ENCODE data around the gene SFRP5. TPM values are rescaled to one million over a fixed set of nuclear protein-coding genes. Genes with fewer than 3 reads are reported as not detected.

SFRP5 gene
- total RNA-seq, 5 donors from 2014 or later (not counting 1 experiment from before 2014, with no cell fraction given): 0.76 to 3.1 (median 2.2) TPM

- POLR2A ChIA-PET: no interaction called here
- Mint-ChIP-seq H3K27ac (no peak overlapping the region), H3K4me1 (no peaks in the 10 kb centered on the region), H3K9me3 (no peaks in the 10 kb centered on the region), H3K4me3 (no peak overlapping the region), H3K36me3 (no peaks in the 10 kb centered on the region), H3K27me3 (peaks cover 0 to 16% of the 10 kb centered on the region in 2 donors)
- DNase-seq (no peak), ATAC-seq (replicated peaks in 1 of 4) (no peak)
- Histone ChIP-seq H3K9me3 (no peaks in the 10 kb centered on the region), H3K4me1 (ENCODE audit: control insufficient read depth in 1 of 2, extremely low read depth in 1 of 2, insufficient read depth in 2 of 2, low read length in 2 of 2) (no peaks in the 10 kb centered on the region), H3K27ac (ENCODE audit: low read length) (no peak overlapping the region), H3K27me3 (replicated peaks in 1 of 2; ENCODE audit: control insufficient read depth in 2 of 2, extremely low read depth in 1 of 2, insufficient read depth in 2 of 2, low read length in 1 of 2) (peaks cover 0 to 7% of the 10 kb centered on the region in 2 experiments), H3K4me3 (ENCODE audit: control insufficient read depth in 1 of 2, extremely low read depth in 1 of 2, low read length in 1 of 2) (no peak overlapping the region), H3K36me3 (ENCODE audit: control insufficient read depth in 2 of 2, extremely low read depth in 1 of 2, insufficient read depth in 1 of 2, low read length in 1 of 2) (no peaks in the 10 kb centered on the region)
- CTCF ChIA-PET: interaction anchor here in 1 of 2 donors (1.2 kb wide), 1 partner anchor 17 kb away, joined by 3 read pairs; no protein-coding TSS in a partner anchor
- 55% methylated on average over 2 of the region's 3 CpGs for WGBS (ENCODE audit: insufficient coverage)
Measured at GRCh38 chr10:97723001-97723400, 48.8 kb downstream of the SFRP5 start.

GRCh38 chr10:97721871-97722780 lies 49.7 kb downstream of the SFRP5 start:
- Mint-ChIP-seq H3K36me3 (no peaks in the 10 kb centered on the region), H3K9me3 (no peaks in the 10 kb centered on the region), H3K27ac (no peak overlapping the region), H3K4me1 (no peaks in the 10 kb centered on the region), H3K27me3 (peaks cover 0 to 13% of the 10 kb centered on the region in 2 donors), H3K4me3 (no peak overlapping the region)
- no peak for ATAC-seq (replicated peaks in 1 of 4)
- ChIA-PET CTCF (no interaction called here), POLR2A (no interaction called here)
- Histone ChIP-seq H3K4me1 (ENCODE audit: control insufficient read depth in 1 of 2, extremely low read depth in 1 of 2, insufficient read depth in 2 of 2, low read length in 2 of 2) (no peaks in the 10 kb centered on the region), H3K9me3 (no peaks in the 10 kb centered on the region), H3K36me3 (ENCODE audit: control insufficient read depth in 2 of 2, extremely low read depth in 1 of 2, insufficient read depth in 1 of 2, low read length in 1 of 2) (no peaks in the 10 kb centered on the region), H3K27me3 (replicated peaks in 1 of 2; ENCODE audit: control insufficient read depth in 2 of 2, extremely low read depth in 1 of 2, insufficient read depth in 2 of 2, low read length in 1 of 2) (peaks cover 0 to 8% of the 10 kb centered on the region in 2 experiments), H3K27ac (ENCODE audit: low read length) (no peak overlapping the region), H3K4me3 (ENCODE audit: control insufficient read depth in 1 of 2, extremely low read depth in 1 of 2, low read length in 1 of 2) (no peak overlapping the region)
- DNase-seq: no peak
- WGBS (ENCODE audit: insufficient coverage): 94% methylated on average over 2 of the region's 12 CpGs

- CTCF ChIA-PET: interaction anchor here (1.4 to 1.6 kb wide), 2 partner anchors 10 to 11 kb away, joined by 3 to 6 read pairs; no protein-coding TSS in a partner anchor
- Histone ChIP-seq H3K27me3 (replicated peaks in 1 of 2; ENCODE audit: control insufficient read depth in 2 of 2, extremely low read depth in 1 of 2, insufficient read depth in 2 of 2, low read length in 1 of 2) (peaks cover 0 to 11% of the 10 kb centered on the region in 2 experiments), H3K9me3 (no peaks in the 10 kb centered on the region), H3K27ac (ENCODE audit: low read length) (no peak overlapping the region), H3K4me3 (ENCODE audit: control insufficient read depth in 1 of 2, extremely low read depth in 1 of 2, low read length in 1 of 2) (no peak overlapping the region), H3K36me3 (ENCODE audit: control insufficient read depth in 2 of 2, extremely low read depth in 1 of 2, insufficient read depth in 1 of 2, low read length in 1 of 2) (no peaks in the 10 kb centered on the region), H3K4me1 (ENCODE audit: control insufficient read depth in 1 of 2, extremely low read depth in 1 of 2, insufficient read depth in 2 of 2, low read length in 2 of 2) (peaks cover 0 to 6% of the 10 kb centered on the region in 2 experiments)
- no peak overlapping the region for H3K27ac Mint-ChIP-seq
- H3K4me1 Mint-ChIP-seq: peaks cover 0 to 5% (median 3%) of the 10 kb centered on the region in 3 donors
- POLR2A ChIA-PET: no interaction called here
- no peak overlapping the region for H3K4me3 Mint-ChIP-seq
- WGBS (ENCODE audit: insufficient coverage): no CpG with 5 or more reads among the region's 2 CpGs
- no peaks in the 10 kb centered on the region for H3K9me3 Mint-ChIP-seq
- no peaks in the 10 kb centered on the region for H3K36me3 Mint-ChIP-seq
- ATAC-seq (replicated peaks in 1 of 4): no peak
- no peak for DNase-seq
- H3K27me3 Mint-ChIP-seq: peaks cover 0 to 7% of the 10 kb centered on the region in 2 donors
Measured at GRCh38 chr10:97719602-97720001, 52.2 kb downstream of the SFRP5 start.

GRCh38 chr10:97718659-97719142 lies 53.1 kb downstream of the SFRP5 start:
- Mint-ChIP-seq H3K9me3 (no peaks in the 10 kb centered on the region), H3K4me3 (no peak overlapping the region), H3K4me1 (peaks cover 5 to 7% (median 5%) of the 10 kb centered on the region in 3 donors), H3K36me3 (no peaks in the 10 kb centered on the region), H3K27ac (no peak overlapping the region), H3K27me3 (peaks cover 0 to 5% of the 10 kb centered on the region in 2 donors)
- Histone ChIP-seq H3K4me3 (ENCODE audit: control insufficient read depth in 1 of 2, extremely low read depth in 1 of 2, low read length in 1 of 2) (no peak overlapping the region), H3K27ac (ENCODE audit: low read length) (no peak overlapping the region), H3K9me3 (no peaks in the 10 kb centered on the region), H3K27me3 (replicated peaks in 1 of 2; ENCODE audit: control insufficient read depth in 2 of 2, extremely low read depth in 1 of 2, insufficient read depth in 2 of 2, low read length in 1 of 2) (peaks cover 0 to 17% of the 10 kb centered on the region in 2 experiments), H3K4me1 (ENCODE audit: control insufficient read depth in 1 of 2, extremely low read depth in 1 of 2, insufficient read depth in 2 of 2, low read length in 2 of 2) (peaks cover 0 to 9% of the 10 kb centered on the region in 2 experiments), H3K36me3 (ENCODE audit: control insufficient read depth in 2 of 2, extremely low read depth in 1 of 2, insufficient read depth in 1 of 2, low read length in 1 of 2) (no peaks in the 10 kb centered on the region)
- DNase-seq (no peak), ATAC-seq (replicated peaks in 1 of 4) (no peak)
- whole genome bisulfite sequencing (ENCODE audit: insufficient coverage): 80% methylated on average over 1 of the region's 8 CpGs
- ChIA-PET POLR2A (interaction anchor here in 1 of 2 donors (0.6 kb wide), 1 partner anchor 24 kb away, joined by 4 read pairs; no protein-coding TSS in a partner anchor), CTCF (interaction anchor here (0.8 to 1.6 kb wide), 3 partner anchors 10 to 1085 kb away, joined by 3 to 6 read pairs (median 3); no protein-coding TSS in a partner anchor)

- Histone ChIP-seq H3K4me3 (ENCODE audit: control insufficient read depth in 1 of 2, extremely low read depth in 1 of 2, low read length in 1 of 2) (no peak overlapping the region), H3K27me3 (replicated peaks in 1 of 2; ENCODE audit: control insufficient read depth in 2 of 2, extremely low read depth in 1 of 2, insufficient read depth in 2 of 2, low read length in 1 of 2) (peaks cover 0 to 19% of the 10 kb centered on the region in 2 experiments), H3K27ac (ENCODE audit: low read length) (no peak overlapping the region), H3K36me3 (ENCODE audit: control insufficient read depth in 2 of 2, extremely low read depth in 1 of 2, insufficient read depth in 1 of 2, low read length in 1 of 2) (no peaks in the 10 kb centered on the region), H3K4me1 (ENCODE audit: control insufficient read depth in 1 of 2, extremely low read depth in 1 of 2, insufficient read depth in 2 of 2, low read length in 2 of 2) (peaks cover 2 to 12% of the 10 kb centered on the region in 2 experiments), H3K9me3 (no peaks in the 10 kb centered on the region)
- ChIA-PET POLR2A (interaction anchor here in 1 of 2 donors (0.6 kb wide), 1 partner anchor 23 kb away, joined by 4 read pairs; no protein-coding TSS in a partner anchor), CTCF (interaction anchor here in 1 of 2 donors (0.8 kb wide), 1 partner anchor 1085 kb away, joined by 3 read pairs; no protein-coding TSS in a partner anchor)
- Mint-ChIP-seq H3K9me3 (no peaks in the 10 kb centered on the region), H3K36me3 (no peaks in the 10 kb centered on the region), H3K4me1 (peaks cover 5 to 9% (median 7%) of the 10 kb centered on the region in 3 donors), H3K4me3 (no peak overlapping the region), H3K27me3 (peaks cover 0 to 5% of the 10 kb centered on the region in 2 donors), H3K27ac (no peak overlapping the region)
- WGBS (ENCODE audit: insufficient coverage): 90% methylated on average over 3 of the region's 6 CpGs
- ATAC-seq (replicated peaks in 1 of 4) (no peak), DNase-seq (no peak)
Measured at GRCh38 chr10:97718178-97718577, 53.6 kb downstream of the SFRP5 start.

GRCh38 chr10:97717627-97718026 lies 54.2 kb downstream of the SFRP5 start:
- no peaks in the 10 kb centered on the region for H3K9me3 Mint-ChIP-seq
- DNase-seq (no peak), ATAC-seq (replicated peaks in 1 of 4) (no peak)
- Histone ChIP-seq H3K36me3 (ENCODE audit: control insufficient read depth in 2 of 2, extremely low read depth in 1 of 2, insufficient read depth in 1 of 2, low read length in 1 of 2) (no peaks in the 10 kb centered on the region), H3K27ac (ENCODE audit: low read length) (no peak overlapping the region), H3K4me1 (ENCODE audit: control insufficient read depth in 1 of 2, extremely low read depth in 1 of 2, insufficient read depth in 2 of 2, low read length in 2 of 2) (peaks cover 4 to 16% of the 10 kb centered on the region in 2 experiments), H3K27me3 (replicated peaks in 1 of 2; ENCODE audit: control insufficient read depth in 2 of 2, extremely low read depth in 1 of 2, insufficient read depth in 2 of 2, low read length in 1 of 2) (peaks cover 0 to 24% of the 10 kb centered on the region in 2 experiments), H3K4me3 (ENCODE audit: control insufficient read depth in 1 of 2, extremely low read depth in 1 of 2, low read length in 1 of 2) (no peak overlapping the region), H3K9me3 (no peaks in the 10 kb centered on the region)
- ChIA-PET POLR2A (no interaction called here), CTCF (no interaction called here)
- no peak overlapping the region for H3K4me3 Mint-ChIP-seq
- WGBS (ENCODE audit: insufficient coverage): 79% methylated on average over 4 of the region's 7 CpGs
- no peak overlapping the region for H3K27ac Mint-ChIP-seq
- peaks cover 5 to 10% of the 10 kb centered on the region in 2 donors for H3K27me3 Mint-ChIP-seq
- H3K36me3 Mint-ChIP-seq: no peaks in the 10 kb centered on the region
- H3K4me1 Mint-ChIP-seq: peaks cover 10 to 14% (median 12%) of the 10 kb centered on the region in 3 donors
